Parathyroid adenoma (tissue), 2 donors: ENCODE measurements around the gene SLC22A23.
A peak's percentile ranks its signal among the peaks of the same experiment; 100 is the strongest.

Experiments used
- H2AFZ ChIP-seq: fragments of 300-600 bp; sonication (generic); one replicate; pipeline ENCODE4 v1.7.0; 2017; ENCODE audit warnings: antibody characterized with exemption, mild to moderate bottlenecking
- H3K27ac ChIP-seq: fragments of 300-600 bp; sonication (generic); one replicate; pipeline ENCODE4 v1.7.0; 2017
- H3K27me3 ChIP-seq: fragments of 300-600 bp; sonication (generic); one replicate; pipeline ENCODE4 v1.7.0; 2017; ENCODE audit warnings: low read length; ENCODE audit not compliant: control insufficient read depth, insufficient read depth
- H3K36me3 ChIP-seq: fragments of 300-600 bp; sonication (generic); one replicate; pipeline ENCODE4 v1.7.0; 2017; ENCODE audit warnings: low read length; ENCODE audit not compliant: control insufficient read depth, insufficient read depth
- H3K4me1 ChIP-seq: fragments of 300-600 bp; sonication (generic); one replicate; pipeline ENCODE4 v1.7.0; 2017; ENCODE audit warnings: control low read depth
- H3K4me2 ChIP-seq: fragments of 300-600 bp; sonication (generic); one replicate; pipeline ENCODE4 v1.7.0; 2017; ENCODE audit warnings: low read length
- H3K4me3 ChIP-seq: fragments of 300-600 bp; sonication (generic); one replicate; pipeline ENCODE4 v1.7.0; 2017; ENCODE audit warnings: low read depth, low read length
- H3K79me2 ChIP-seq: fragments of 300-600 bp; sonication (generic); one replicate; pipeline ENCODE4 v1.7.0; 2017; ENCODE audit warnings: control low read depth
- H3K9ac ChIP-seq: fragments of 300-600 bp; sonication (generic); one replicate; pipeline ENCODE4 v1.7.0; 2017; ENCODE audit warnings: mild to moderate bottlenecking
- H3K9me3 ChIP-seq: fragments of 300-600 bp; sonication (generic); one replicate; pipeline ENCODE4 v1.7.0; 2017; ENCODE audit warnings: low read length; ENCODE audit not compliant: control insufficient read depth
- CTCF ChIP-seq: fragments of 300-600 bp; sonication (generic); IDR thresholded peaks from one replicate; pipeline ENCODE4 v1.7.0; 2017; ENCODE audit warnings: antibody characterized with exemption, mild to moderate bottlenecking
- donor health status: primary hyperparathyroidism.

Gene SLC22A23

GRCh38 chr6:3353213-3353903, 103.5 kb downstream of the SLC22A23 start:
- TF ChIP-seq CTCF, result no peak
- H2AFZ ChIP-seq, result no peak overlapping the region
- no peaks in the 10 kb centered on the region for H3K27me3 ChIP-seq
- peak overlapping the region; percentile 28 for H3K4me2 ChIP-seq
- H3K27ac ChIP-seq, result no peak overlapping the region
- H3K79me2 ChIP-seq, result peaks cover 9% of the 10 kb centered on the region
- H3K36me3 ChIP-seq, result no peaks in the 10 kb centered on the region
- H3K9me3 ChIP-seq, result no peaks in the 10 kb centered on the region
- no peak overlapping the region for H3K4me3 ChIP-seq
- H3K9ac ChIP-seq, result no peak overlapping the region
- peaks cover 42% of the 10 kb centered on the region for H3K4me1 ChIP-seq

GRCh38 chr6:3352678-3353077, 104.2 kb downstream of the SLC22A23 start:
- Histone ChIP-seq H3K4me2 (peak overlapping the region; percentile 28), H3K36me3 (no peaks in the 10 kb centered on the region), H2AFZ (no peak overlapping the region), H3K9me3 (no peaks in the 10 kb centered on the region), H3K27me3 (no peaks in the 10 kb centered on the region), H3K27ac (no peak overlapping the region), H3K9ac (no peak overlapping the region), H3K4me1 (peaks cover 42% of the 10 kb centered on the region), H3K4me3 (no peak overlapping the region), H3K79me2 (peaks cover 9% of the 10 kb centered on the region)
- no peak for TF ChIP-seq CTCF

GRCh38 chr6:3351829-3352524, 104.9 kb downstream of the SLC22A23 start:
- H2AFZ ChIP-seq, result no peak overlapping the region
- H3K9ac ChIP-seq, result no peak overlapping the region
- H3K27ac ChIP-seq, result no peak overlapping the region
- no peak for TF ChIP-seq CTCF
- peaks cover 39% of the 10 kb centered on the region for H3K4me1 ChIP-seq
- H3K4me3 ChIP-seq, result no peak overlapping the region
- no peak overlapping the region for H3K4me2 ChIP-seq
- H3K27me3 ChIP-seq, result no peaks in the 10 kb centered on the region
- H3K9me3 ChIP-seq, result no peaks in the 10 kb centered on the region
- no peaks in the 10 kb centered on the region for H3K36me3 ChIP-seq
- H3K79me2 ChIP-seq, result peaks cover 9% of the 10 kb centered on the region

GRCh38 chr6:3351105-3351676, 105.7 kb downstream of the SLC22A23 start:
- H3K4me1 ChIP-seq, result peaks cover 31% of the 10 kb centered on the region
- H3K27ac ChIP-seq, result peak overlapping the region; percentile 15
- H3K9ac ChIP-seq, result no peak overlapping the region

More at GRCh38 chr6:3351105-3351676, 105.7 kb downstream of the SLC22A23 start:
- Histone ChIP-seq H3K27me3 (no peaks in the 10 kb centered on the region), H2AFZ (peak overlapping the region; percentile 16), H3K4me3 (no peak overlapping the region), H3K4me2 (peak overlapping the region; percentile 21), H3K9me3 (no peaks in the 10 kb centered on the region), H3K36me3 (no peaks in the 10 kb centered on the region), H3K79me2 (peaks cover 9% of the 10 kb centered on the region)
- no peak for TF ChIP-seq CTCF
